Measurements from ENCODE around the gene TRAPPC10.
"Not testable (repeated sequence)": the region's sequence is repeated elsewhere in the genome, so short reads cannot be mapped to it uniquely, and the experiment has no call there.

Gene TRAPPC10

DNA sequence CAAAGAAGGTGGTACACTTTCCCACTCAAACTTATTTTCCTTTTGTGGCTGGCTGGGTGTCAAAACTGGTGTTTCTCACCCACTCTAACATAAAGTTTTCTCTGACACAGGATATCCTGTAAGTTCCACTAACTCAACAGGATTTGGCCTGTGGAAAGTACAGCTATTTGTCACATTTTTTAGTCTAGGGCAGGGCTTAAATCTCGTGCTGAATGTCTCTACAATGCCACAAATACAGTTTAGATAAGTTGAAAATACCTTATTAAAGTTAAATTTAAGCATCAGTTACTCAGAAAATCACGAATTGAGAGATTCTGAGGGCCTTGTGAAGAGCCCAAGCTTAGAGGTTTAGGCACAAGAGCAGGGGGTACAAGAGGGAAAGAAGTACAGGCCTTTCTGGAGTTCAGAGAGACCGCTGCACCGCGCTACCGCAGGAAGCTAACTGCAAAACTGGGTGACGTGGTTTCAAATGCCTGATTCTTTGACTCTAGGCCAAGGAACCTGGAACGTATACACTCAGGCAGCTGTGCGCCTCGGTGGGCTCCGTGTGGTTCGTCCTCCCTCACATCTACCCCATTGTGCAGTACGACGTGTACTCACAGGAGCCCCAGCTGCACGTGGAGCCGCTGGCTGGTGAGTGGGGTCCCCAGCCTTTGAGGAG, 71.7 kb downstream of the TRAPPC10 start:
- no peak for TF ChIP-seq ZNF274 (IDR thresholded peaks at IDR 0.05; ENCODE audit: low read depth, low read length)
- H3K4me3 ChIP-seq (ENCODE audit: low read length) = no peak overlapping the region

DNA sequence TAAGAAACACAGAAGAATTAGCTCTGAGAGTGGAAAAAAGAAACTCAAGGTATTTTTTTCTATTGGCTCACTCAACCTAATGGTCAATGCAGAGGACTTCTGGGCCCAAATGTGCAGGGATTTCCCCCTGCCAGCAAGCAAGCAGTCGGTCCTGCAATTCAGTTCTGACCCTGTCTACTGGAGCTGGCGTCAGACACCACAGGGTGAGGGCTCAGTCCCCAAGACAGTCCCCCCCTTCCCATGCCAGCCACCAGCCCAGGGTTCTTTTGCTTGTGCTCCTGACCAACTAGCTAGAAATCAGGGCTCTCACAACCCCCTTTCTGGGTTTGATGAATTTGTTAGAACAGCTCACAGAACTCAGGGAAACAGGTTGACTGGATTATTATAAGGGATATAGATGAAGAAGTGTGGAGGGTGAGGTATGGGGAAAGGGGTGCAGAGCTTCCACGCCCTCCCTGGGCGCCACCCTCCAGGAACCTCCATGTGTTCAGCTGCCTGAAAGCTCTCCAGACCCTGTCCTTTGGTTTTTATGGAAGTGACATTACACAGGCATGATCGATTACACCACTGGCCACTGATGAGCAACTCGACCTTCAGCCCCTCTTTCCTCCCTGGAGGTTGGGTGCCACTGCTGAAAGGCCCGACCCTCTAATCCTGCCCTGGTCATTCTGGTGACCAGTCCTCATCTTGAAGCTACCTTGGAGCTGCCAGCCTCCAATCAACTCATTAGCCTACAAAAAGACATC, 72.6 kb downstream of the TRAPPC10 start:
- no peak for TF ChIP-seq ZNF274 (IDR thresholded peaks at IDR 0.05; ENCODE audit: low read depth, low read length)
- no peak overlapping the region for H3K4me3 ChIP-seq (ENCODE audit: low read length)

DNA sequence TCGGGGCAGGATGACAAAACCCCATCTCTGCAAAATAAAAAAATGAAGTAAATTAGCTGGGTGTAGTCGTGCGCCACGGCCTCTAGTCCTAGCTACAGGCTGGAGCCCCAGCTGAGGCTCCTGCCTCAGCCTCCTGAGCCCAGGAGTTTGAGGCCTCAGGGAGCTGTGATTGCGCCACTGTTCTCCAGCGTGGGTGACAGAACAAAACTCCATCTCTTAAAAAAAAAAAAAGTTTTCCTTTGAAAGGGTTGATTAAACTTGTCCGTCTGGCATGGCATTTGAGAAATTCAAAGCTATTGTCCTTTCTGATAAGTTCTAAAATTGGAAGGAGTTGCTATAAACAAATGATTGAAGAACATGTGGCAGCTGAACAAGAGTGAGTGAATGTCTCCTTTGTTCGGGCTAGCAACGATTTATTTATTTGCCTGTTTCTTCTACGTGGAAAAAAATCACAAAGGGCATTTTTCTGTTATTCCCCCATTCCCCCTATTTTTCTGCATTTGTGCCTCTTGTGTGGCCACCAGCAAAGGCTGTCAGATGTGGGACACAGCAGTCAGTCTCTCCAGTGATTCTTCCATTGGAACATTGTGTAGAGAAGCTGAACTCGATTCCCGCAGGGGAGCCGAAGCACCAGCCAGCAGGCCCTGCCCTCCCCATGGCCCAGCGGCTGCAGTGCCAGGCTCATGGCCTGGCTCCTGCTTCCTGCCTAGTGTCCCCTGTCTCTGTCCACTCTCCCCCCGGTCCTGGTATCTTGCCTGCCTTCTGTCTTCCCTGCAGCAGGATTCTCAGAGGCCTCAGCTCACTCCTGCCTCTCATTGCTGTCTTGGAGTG, 73.6 kb downstream of the TRAPPC10 start:
- no peak overlapping the region for H3K4me3 ChIP-seq (ENCODE audit: low read length)
- no peak for TF ChIP-seq ZNF274 (IDR thresholded peaks at IDR 0.05; ENCODE audit: low read depth, low read length)

GRCh38 chr21:44086636-44087425, 74.7 kb downstream of the TRAPPC10 start:
- TF ChIP-seq ZNF274 (IDR thresholded peaks at IDR 0.05; ENCODE audit: low read depth, low read length) = no peak
- H3K4me3 ChIP-seq (ENCODE audit: low read length) = no peak overlapping the region

GRCh38 chr21:44087426-44088400, 75.6 kb downstream of the TRAPPC10 start:
- H3K4me3 ChIP-seq (ENCODE audit: low read length) = no peak overlapping the region
- TF ChIP-seq ZNF274 (IDR thresholded peaks at IDR 0.05; ENCODE audit: low read depth, low read length) = no peak

DNA sequence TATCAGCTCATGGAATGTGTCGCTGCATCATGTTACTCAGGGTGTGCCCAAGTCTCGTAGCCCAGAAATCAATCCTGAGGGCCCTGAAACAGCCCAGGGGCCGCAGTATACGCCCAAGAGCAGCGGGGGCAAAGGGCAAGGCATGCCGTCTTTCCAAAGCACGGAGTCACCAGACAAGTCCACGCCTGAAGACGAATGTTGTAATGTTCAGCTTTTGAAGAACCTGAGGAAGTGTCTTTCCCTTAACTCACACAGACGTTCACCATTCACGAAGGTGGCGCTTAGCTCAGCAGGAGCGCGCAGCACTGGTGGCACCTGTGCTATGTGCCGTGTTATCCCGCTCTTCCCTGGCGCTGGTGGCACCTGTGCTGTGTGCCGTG, 76.3 kb downstream of the TRAPPC10 start:
- no peak overlapping the region for H3K4me3 ChIP-seq (ENCODE audit: low read length)
- no peak for TF ChIP-seq ZNF274 (IDR thresholded peaks at IDR 0.05; ENCODE audit: low read depth, low read length)

DNA sequence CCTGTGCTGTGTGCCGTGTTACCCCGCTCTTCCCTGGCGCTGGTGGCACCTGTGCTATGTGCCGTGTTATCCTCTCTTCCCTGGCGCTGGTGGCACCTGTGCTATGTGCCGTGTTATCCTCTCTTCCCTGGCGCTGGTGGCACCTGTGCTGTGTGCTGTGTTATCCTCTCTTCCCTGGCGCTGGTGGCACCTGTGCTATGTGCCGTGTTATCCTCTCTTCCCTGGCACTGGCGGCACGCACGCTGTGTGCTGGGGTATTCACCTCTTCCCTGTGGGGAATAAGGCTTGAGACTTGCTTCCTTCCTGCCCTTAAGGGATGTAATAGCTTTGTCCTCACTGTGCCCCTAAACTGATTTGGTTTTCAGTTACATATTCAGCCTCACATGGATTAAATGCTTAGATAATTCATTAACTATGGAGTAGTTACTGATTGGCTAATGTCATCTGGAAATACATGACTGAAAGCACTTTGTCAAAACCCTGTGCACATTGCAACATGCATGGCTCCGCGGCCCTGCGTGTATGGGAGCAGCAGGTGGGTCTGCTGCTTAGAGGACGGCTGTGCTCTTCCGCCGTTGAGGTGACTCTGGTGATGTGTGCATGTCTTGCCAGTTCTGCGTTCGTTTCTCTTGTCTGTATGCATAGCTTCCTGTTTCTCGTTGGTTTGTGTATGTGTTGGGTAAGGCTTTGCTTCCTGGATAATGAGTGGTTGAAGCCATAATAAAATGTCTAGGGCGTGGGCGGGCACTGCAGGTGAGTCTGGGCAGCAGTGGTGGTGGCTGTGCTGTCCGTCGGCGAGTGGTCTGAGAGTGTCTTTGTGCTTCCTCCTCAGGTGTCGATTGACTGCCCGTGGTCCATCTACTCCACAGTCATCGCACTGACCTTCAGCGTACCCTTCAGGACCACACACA, 77.1 kb downstream of the TRAPPC10 start:
- no peak for TF ChIP-seq ZNF274 (IDR thresholded peaks at IDR 0.05; ENCODE audit: low read depth, low read length)
- H3K4me3 ChIP-seq (ENCODE audit: low read length) = no peak overlapping the region; the same call in 1 of the 2 replicates

GRCh38 chr21:44090325-44090724, 78.2 kb downstream of the TRAPPC10 start:
- no peak overlapping the region for H3K4me3 ChIP-seq (ENCODE audit: low read length)
- TF ChIP-seq ZNF274 (IDR thresholded peaks at IDR 0.05; ENCODE audit: low read depth, low read length) = no peak

DNA sequence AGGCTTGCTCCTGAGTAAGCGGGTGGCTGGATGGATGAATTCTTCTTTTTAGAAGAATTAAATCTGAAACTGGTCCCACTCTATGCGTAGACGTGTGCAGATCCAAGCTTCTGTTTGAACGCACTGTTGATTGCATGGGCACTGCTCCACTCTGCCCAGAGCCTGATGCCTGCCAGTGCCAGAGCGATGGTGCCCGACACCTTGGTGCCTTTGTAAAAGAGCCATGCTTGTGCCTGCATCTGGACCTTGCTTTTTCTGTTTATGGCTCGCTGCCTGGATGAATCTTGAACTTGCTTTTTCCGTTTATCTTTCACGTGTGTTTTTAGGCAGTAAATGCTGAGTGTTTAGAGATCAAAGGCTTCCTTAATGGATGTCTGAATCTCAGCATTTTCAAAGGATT, 80.1 kb downstream of the TRAPPC10 start:
- no peak for TF ChIP-seq ZNF274 (IDR thresholded peaks at IDR 0.05; ENCODE audit: low read depth, low read length)
- H3K4me3 ChIP-seq (ENCODE audit: low read length) = no peak overlapping the region

- H3K4me3 ChIP-seq (ENCODE audit: low read length) = no peak overlapping the region
- TF ChIP-seq ZNF274 (IDR thresholded peaks at IDR 0.05; ENCODE audit: low read depth, low read length) = no peak
Observed at GRCh38 chr21:44093761-44094160, 81.7 kb downstream of the TRAPPC10 start.

DNA sequence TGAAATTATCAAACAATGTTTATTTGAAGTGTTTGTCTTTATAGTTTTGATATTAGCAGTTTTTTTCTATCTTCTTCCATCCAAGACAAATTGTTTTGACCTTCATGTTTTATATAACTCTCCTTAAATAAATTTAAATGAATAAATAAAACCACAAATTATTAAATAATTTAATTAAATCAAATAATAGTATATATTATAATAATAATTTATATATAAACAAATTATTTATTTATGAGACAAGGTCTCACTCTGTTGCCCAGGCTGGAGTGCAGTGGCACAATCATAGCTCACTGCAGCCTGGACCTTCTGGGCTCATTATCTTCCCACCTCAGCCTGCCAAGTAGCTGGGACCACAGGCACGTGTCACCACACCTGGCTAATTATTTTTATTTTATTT, 82.7 kb downstream of the TRAPPC10 start:
- TF ChIP-seq ZNF274 (IDR thresholded peaks at IDR 0.05; ENCODE audit: low read depth, low read length) = no peak
- H3K4me3 ChIP-seq (ENCODE audit: low read length) = no peak overlapping the region

- not testable (repeated sequence) for H3K4me3 ChIP-seq (ENCODE audit: low read length)
Observed at GRCh38 chr21:44098507-44098906, 86.4 kb downstream of the TRAPPC10 start.

- H3K4me3 ChIP-seq (ENCODE audit: low read length) = not testable (repeated sequence)
Observed at GRCh38 chr21:44098964-44099363, 86.9 kb downstream of the TRAPPC10 start.

- peak within 1 kb of the TSS; percentile 49; the same call in 1 of the 2 replicates for H3K4me3 ChIP-seq (ENCODE audit: low read length)
Observed at GRCh38 chr21:44107026-44107501, 95.0 kb downstream of the TRAPPC10 start, which contains the start of gene PWP2. Gene PWP2, plus strand, starts transcription at chr21:44107399. Its CDS starts 18 bp downstream, at chr21:44107417.

GRCh38 chr21:44107589-44107988, 95.5 kb downstream of the TRAPPC10 start:
- peak overlapping the region; percentile 49; the same call in 1 of the 2 replicates for H3K4me3 ChIP-seq (ENCODE audit: low read length)

DNA sequence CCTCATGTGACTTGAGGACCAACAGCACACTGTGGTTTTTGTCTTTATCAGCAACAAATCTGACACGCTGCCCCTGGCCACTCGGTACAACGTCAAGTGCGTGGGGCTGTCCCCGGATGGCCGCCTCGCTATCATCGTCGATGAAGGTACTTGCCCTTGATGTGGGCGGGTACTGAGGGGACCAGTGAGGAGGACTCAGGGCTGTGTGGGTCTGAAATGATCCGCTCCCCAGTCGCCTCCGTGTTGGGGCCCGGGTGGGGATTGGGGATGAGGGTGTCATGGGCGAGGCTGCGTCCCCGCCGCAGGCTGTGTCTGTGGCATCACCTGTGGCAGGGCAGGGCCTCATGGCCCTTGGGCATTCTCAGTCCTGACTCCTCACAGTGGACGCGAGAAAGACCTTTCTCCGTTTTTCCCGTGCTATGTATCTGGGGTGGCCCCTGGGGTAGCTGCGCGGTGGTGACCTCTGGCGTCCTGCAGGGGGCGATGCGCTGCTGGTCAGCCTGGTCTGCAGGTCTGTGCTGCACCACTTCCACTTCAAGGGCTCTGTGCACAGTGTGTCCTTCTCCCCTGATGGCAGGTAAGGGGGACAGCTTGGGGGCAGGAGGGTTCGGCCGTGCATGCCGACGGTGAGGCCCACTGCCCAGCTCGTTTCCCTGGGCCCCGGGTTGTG, 101.7 kb downstream of the TRAPPC10 start:
- H3K4me3 ChIP-seq (ENCODE audit: low read length) = not testable (repeated sequence)

DNA sequence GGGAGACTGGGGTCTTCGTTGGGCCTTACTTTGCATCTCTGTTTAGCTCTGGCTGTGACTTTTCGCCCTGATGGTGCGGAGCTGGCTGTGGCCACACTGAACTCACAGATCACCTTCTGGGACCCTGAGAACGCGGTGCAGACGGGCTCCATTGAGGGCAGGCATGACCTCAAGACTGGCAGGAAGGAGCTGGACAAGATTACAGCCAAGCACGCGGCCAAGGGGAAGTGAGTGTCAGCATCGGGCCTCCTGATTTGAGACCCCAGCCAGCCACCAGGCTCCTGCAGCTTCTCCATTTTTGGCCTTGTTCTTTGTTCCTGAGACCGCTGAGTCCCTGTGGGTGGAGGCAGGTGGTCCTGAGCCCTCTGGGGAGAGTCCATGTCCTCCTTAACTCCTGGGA, 110.0 kb downstream of the TRAPPC10 start:
- H3K4me3 ChIP-seq (ENCODE audit: low read length) = not testable (repeated sequence)
